Pancreas (tissue), 10 donors: ENCODE results near the gene MORF4L1. TPM values are rescaled to one million over a fixed set of nuclear protein-coding genes. Genes with fewer than 3 reads are reported as not detected.
"Not testable (repeated sequence)": the region's sequence is repeated elsewhere in the genome, so short reads cannot be mapped to it uniquely, and the experiment has no call there.

Experiments
- ATAC-seq, 4 donors: fragments of 200-7000 bp; cut with Tn5 transposase; one replicate each; pipeline versions ENCODE4 v1.8.0 to v1.9.1; 2020; ENCODE audit warnings: mild to moderate bottlenecking in 4 of 4, moderate library complexity in 4 of 4
- DNase-seq, 6 donors: peaks; one replicate each; pipeline ENCODE4 v3.0.0-alpha.2; 2020
- FAIRE-seq: peaks from 2 replicates; lab custom pipeline; 2012; peaks lifted over from hg19 to GRCh38; lab: Jason Lieb, UNC
- H3K27ac ChIP-seq, 4 donors: fragments of 200-600 bp; sonication (generic); 1 replicate in 3 of 4; 2 replicates in 1 of 4; pipeline versions ENCODE4 v1.5.0 to v1.8.0; 2020
- H3K27me3 ChIP-seq, 4 donors: fragments of 200-600 bp; one replicate each; pipeline ENCODE4 v1.8.0; 2021
- H3K36me3 ChIP-seq, 3 donors: fragments of 200-600 bp; sonication (generic) in 1 of 3; one replicate each; pipeline versions ENCODE4 v1.5.0 to v1.8.0; 2020 to 2021
- H3K4me1 ChIP-seq, 3 donors: fragments of 200-600 bp; one replicate each; pipeline ENCODE4 v1.8.0; 2021
- H3K4me3 ChIP-seq, 4 donors: fragments of 200-600 bp; sonication (generic) in 2 of 4; one replicate each; pipeline versions ENCODE4 v1.5.0 to v1.8.0; 2020 to 2021
- H3K9me3 ChIP-seq, 4 donors: fragments of 200-600 bp; one replicate each; pipeline ENCODE4 v1.8.0; 2021
- WGBS, 2 donors: extraction: QIAGEN DNeasy Blood & Tissue Kit; methylation state at CpG; one replicate each; pipeline ENCODE4 v1.1.7; 2013; 5-methylcytosine and 5-hydroxymethylcytosine counted together
- intact Hi-C, 3 donors: fragments of 100-400 bp; cut with DNase I; formaldehyde crosslinking; loops; one replicate each; pipeline versions ENCODE4 v1.11.1 to v1.14.2; 2022
- polyA plus RNA-seq, 2 donors: library from polyadenylated mRNA; stranded (reverse); fragments of 200-250 nt; gene quantifications; one replicate each; pipeline ENCODE4 v1.2.3, GENCODE V29; 2013
- total RNA-seq, 6 donors: library from RNA; stranded (reverse); fragmentation: NEBNext Ultra II Directional in 4 of 6; extraction: Animal tissue kit (Norgen Biotek cat#: 25700) in 4 of 6; gene quantifications; one replicate each; pipeline versions ENCODE4 v1.2.1 to v1.2.4, GENCODE V29; 2021 to 2023
- TF ChIP-seq, protein P1 (sequence below), 4 donors: fragments of 200-600 bp; sonication (generic) in 3 of 4; IDR thresholded peaks; one replicate each; pipeline versions ENCODE4 v1.5.0 to v1.8.0; 2021; ENCODE audit warnings: antibody characterized with exemption in 4 of 4
- donor health status: healthy with polysubstance abuse.
- donor health status: DM: no; HTN: no; CAD: no; lungs with moderate emphysema.
- donor health status: DM: no; HTN: no; CAD: no.
- donor health status: control.
- donor health status: control.
- donor health status: Bipolar disorder and iron deficiency.
- donor health status: DM: yes; HTN: yes; CAD: no.
- donor health status: DM: no; HTN: no; CAD: no.
- donor health status: DM: no; HTN: no; CAD: no.
- donor health status: DM: yes; HTN: yes; CAD: no.

The MORF4L1 gene
- total and polyA plus RNA-seq, 8 donors, result 55.0 to 149 (median 90.4) TPM

DNA sequence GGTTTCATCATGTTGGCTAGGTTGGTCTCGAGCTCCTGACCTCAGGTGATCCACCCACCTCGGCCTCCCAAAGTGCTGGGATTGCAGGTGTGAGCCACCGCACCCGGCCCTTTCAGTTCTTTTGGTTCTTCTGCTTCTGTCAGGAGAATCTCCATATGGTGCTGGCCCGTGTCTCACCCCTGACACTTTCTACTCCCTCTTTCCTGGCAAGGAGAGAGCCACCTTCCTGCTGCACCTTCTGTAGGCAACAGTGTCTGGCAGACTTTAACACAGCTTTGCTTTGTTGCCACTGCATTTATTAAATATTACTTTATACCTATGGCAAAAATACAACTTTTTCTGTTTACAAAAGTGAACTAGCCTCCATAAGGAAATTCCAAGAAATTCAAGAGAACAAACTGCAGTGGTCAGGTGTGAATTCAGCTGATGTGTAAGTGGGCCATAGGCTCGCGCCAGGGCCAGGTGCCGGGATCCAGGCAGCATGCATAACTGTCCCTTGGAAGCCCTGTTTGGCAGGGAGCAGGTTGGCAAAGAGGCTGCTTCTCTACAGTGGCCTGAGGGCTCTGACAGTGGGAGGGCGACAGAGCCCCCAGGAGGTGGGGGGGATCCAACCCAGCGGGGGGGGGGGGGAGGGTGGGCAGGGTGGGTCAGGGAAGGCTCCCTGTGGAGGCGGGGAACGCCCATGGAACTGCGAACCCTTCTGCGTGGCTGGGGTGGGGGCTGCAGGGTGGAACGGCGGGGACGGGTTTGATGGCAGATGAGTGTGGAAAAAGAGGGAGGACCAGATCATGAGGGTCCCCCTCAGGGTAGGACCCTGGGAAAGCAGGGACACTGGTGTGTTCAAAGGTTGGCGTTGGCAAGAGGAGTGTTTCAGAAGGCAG, 51.0 kb downstream of the MORF4L1 start:
- Histone ChIP-seq H3K36me3 (peaks cover 3 to 41% (median 14%) of the 10 kb centered on the region in 3 donors), H3K9me3 (no peaks in the 10 kb centered on the region), H3K4me3 (no peak overlapping the region), H3K4me1 (no peaks in the 10 kb centered on the region), H3K27me3 (no peaks in the 10 kb centered on the region), H3K27ac (no peak overlapping the region)
- intact Hi-C loops, result loop anchor here in 1 of 3 donors (10.0 kb wide), 1 partner anchor 271 kb away; no protein-coding TSS in a partner anchor
- WGBS, 2 donors, result 92 to 97% methylated on average over 16 to 18 of the region's 18 CpGs
- DNase-seq (peak in 1 of 6 donors; percentile 32), FAIRE-seq (no peak), ATAC-seq (no peak)
- TF ChIP-seq, protein P1, sequence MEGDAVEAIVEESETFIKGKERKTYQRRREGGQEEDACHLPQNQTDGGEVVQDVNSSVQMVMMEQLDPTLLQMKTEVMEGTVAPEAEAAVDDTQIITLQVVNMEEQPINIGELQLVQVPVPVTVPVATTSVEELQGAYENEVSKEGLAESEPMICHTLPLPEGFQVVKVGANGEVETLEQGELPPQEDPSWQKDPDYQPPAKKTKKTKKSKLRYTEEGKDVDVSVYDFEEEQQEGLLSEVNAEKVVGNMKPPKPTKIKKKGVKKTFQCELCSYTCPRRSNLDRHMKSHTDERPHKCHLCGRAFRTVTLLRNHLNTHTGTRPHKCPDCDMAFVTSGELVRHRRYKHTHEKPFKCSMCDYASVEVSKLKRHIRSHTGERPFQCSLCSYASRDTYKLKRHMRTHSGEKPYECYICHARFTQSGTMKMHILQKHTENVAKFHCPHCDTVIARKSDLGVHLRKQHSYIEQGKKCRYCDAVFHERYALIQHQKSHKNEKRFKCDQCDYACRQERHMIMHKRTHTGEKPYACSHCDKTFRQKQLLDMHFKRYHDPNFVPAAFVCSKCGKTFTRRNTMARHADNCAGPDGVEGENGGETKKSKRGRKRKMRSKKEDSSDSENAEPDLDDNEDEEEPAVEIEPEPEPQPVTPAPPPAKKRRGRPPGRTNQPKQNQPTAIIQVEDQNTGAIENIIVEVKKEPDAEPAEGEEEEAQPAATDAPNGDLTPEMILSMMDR (IDR thresholded peaks at IDR 0.05), result no peak

DNA sequence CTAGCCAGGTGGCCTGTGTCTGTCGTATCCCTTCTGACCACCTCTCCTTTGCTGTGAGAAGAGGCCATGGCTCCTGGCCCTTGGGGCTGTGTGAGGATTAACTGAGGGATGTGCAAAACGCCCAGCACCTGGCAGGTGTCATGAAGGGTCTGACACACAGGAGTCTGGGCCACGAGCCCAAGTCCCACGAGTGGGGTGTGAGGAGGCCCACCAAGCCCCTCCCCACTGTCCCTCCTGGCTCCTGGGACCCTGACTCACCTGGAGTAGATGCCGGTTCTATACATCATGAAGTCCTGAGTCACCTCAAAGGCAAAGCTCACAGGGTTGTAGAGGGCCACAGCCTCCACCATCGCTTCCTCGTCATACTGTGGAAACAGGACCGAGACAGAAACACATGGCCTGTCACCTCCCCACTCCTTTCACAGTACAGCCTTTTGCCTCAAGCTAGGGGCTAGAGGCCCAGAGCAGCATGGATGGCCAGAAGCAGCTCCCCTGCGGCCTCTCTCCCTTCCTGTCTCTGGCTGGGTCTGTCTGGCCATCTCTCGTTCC, 52.5 kb downstream of the MORF4L1 start:
- WGBS, 2 donors, result 81 to 83% methylated on average over 10 of the region's 10 CpGs
- DNase-seq, result peak in 1 of 6 donors; percentile 25
- FAIRE-seq, result no peak
- TF ChIP-seq, protein P1 (IDR thresholded peaks at IDR 0.05), result no peak
- no peak overlapping the region for H3K4me3 ChIP-seq
- H3K27me3 ChIP-seq, result no peaks in the 10 kb centered on the region
- no peaks in the 10 kb centered on the region for H3K9me3 ChIP-seq
- ATAC-seq, result no peak
- H3K36me3 ChIP-seq, result peaks cover 3 to 33% (median 14%) of the 10 kb centered on the region in 3 donors
- intact Hi-C loops, result loop anchor here in 1 of 3 donors (10.0 kb wide), 1 partner anchor 270 kb away; no protein-coding TSS in a partner anchor
- H3K4me1 ChIP-seq, result no peaks in the 10 kb centered on the region
- no peak overlapping the region for H3K27ac ChIP-seq

GRCh38 chr15:78925956-78926743, 53.5 kb downstream of the MORF4L1 start:
- WGBS, 2 donors, result 89 to 91% methylated on average over 5 of the region's 5 CpGs
- ATAC-seq, result peak in 2 of 4 donors; percentile 5 to 16
- Histone ChIP-seq H3K9me3 (no peaks in the 10 kb centered on the region), H3K27me3 (no peaks in the 10 kb centered on the region), H3K4me3 (no peak overlapping the region), H3K36me3 (peaks cover 3 to 29% (median 14%) of the 10 kb centered on the region in 3 donors), H3K27ac (no peak overlapping the region), H3K4me1 (no peaks in the 10 kb centered on the region)
- DNase-seq, result peak in 1 of 6 donors; percentile 45
- TF ChIP-seq, protein P1 (IDR thresholded peaks at IDR 0.05), result no peak
- no peak for FAIRE-seq
- intact Hi-C loops, result loop anchor here in 1 of 3 donors (10.0 kb wide), 1 partner anchor 269 kb away; no protein-coding TSS in a partner anchor

GRCh38 chr15:78927077-78927790, 54.5 kb downstream of the MORF4L1 start:
- intact Hi-C loops, result loop anchor here in 1 of 3 donors (10.0 kb wide), 1 partner anchor 268 kb away; no protein-coding TSS in a partner anchor
- H3K4me3 ChIP-seq, result no peak overlapping the region
- no peaks in the 10 kb centered on the region for H3K4me1 ChIP-seq
- DNase-seq (peak in 1 of 6 donors; percentile 53), FAIRE-seq (no peak), ATAC-seq (peak in 2 of 4 donors; percentile 2 to 13)
- H3K36me3 ChIP-seq, result peaks cover 0 to 18% (median 7%) of the 10 kb centered on the region in 3 donors
- H3K27ac ChIP-seq, result no peak overlapping the region
- 90 to 96% methylated on average over 17 of the region's 17 CpGs for WGBS, 2 donors
- TF ChIP-seq, protein P1 (IDR thresholded peaks at IDR 0.05), result no peak
- no peaks in the 10 kb centered on the region for H3K9me3 ChIP-seq
- no peaks in the 10 kb centered on the region for H3K27me3 ChIP-seq

GRCh38 chr15:78928176-78928575, 55.5 kb downstream of the MORF4L1 start:
- not testable (repeated sequence) for H3K27ac ChIP-seq, H3K4me3 ChIP-seq, ATAC-seq, H3K9me3 ChIP-seq, DNase-seq, H3K27me3 ChIP-seq, FAIRE-seq, H3K4me1 ChIP-seq
- intact Hi-C loops, result loop anchor here in 1 of 3 donors (10.0 kb wide), 1 partner anchor 267 kb away; no protein-coding TSS in a partner anchor
- H3K36me3 ChIP-seq, result peaks cover 0 to 14% (median 0%) of the 10 kb centered on the region in 3 donors
- WGBS, 2 donors, result 92 to 98% methylated on average over 13 to 14 of the region's 14 CpGs
